Measurements from ENCODE around the gene CAV3. TPM values are rescaled to one million over a fixed set of nuclear protein-coding genes. Genes with fewer than 3 reads are reported as not detected.

CAV3 gene
- total RNA-seq, 4 donors from 2014 or later, result not detected

- Histone ChIP-seq H3K27ac (no peak overlapping the region), H3K4me3 (no peak overlapping the region)
- 0 to 6% methylated on average over 3 to 6 of the region's 13 CpGs for WGBS, 2 donors (ENCODE audit: low coverage in 1 of 2)
Measured at GRCh38 chr3:8741581-8742261, 8.1 kb downstream of the CAV3 start.

GRCh38 chr3:8743021-8743601 is 9.5 kb downstream of the CAV3 start:
- ATAC-seq, result no peak
- Histone ChIP-seq H3K27ac (no peak overlapping the region), H3K4me1 (peaks cover 0 to 8% (median 0%) of the 10 kb centered on the region in 3 donors), H3K27me3 (peaks cover 10% of the 10 kb centered on the region), H3K9me3 (no peaks in the 10 kb centered on the region), H3K36me3 (no peaks in the 10 kb centered on the region), H3K4me3 (no peak overlapping the region)
- TF ChIP-seq POLR2A (IDR thresholded peaks at IDR 0.05) (no peak), EP300 (IDR thresholded peaks at IDR 0.05) (no peak), CTCF (IDR thresholded peaks at IDR 0.05) (no peak), POLR2AphosphoS5 (IDR thresholded peaks at IDR 0.05) (no peak)
- WGBS, 2 donors (ENCODE audit: low coverage in 1 of 2), result 83 to 94% methylated on average over 4 to 6 of the region's 6 CpGs

More at GRCh38 chr3:8741581-8742261, 8.1 kb downstream of the CAV3 start:
- H3K9me3 ChIP-seq, result no peaks in the 10 kb centered on the region
- TF ChIP-seq POLR2A (IDR thresholded peaks at IDR 0.05) (no peak), EP300 (IDR thresholded peaks at IDR 0.05) (no peak), POLR2AphosphoS5 (IDR thresholded peaks at IDR 0.05) (no peak), CTCF (IDR thresholded peaks at IDR 0.05) (no peak)
- H3K36me3 ChIP-seq, result no peaks in the 10 kb centered on the region
- peaks cover 10% of the 10 kb centered on the region for H3K27me3 ChIP-seq
- peaks cover 0 to 8% (median 0%) of the 10 kb centered on the region in 3 donors for H3K4me1 ChIP-seq
- no peak for ATAC-seq

GRCh38 chr3:8743911-8744310 is 10.3 kb downstream of the CAV3 start:
- no peak overlapping the region for H3K27ac ChIP-seq
- no peak for ATAC-seq
- H3K4me3 ChIP-seq, result no peak overlapping the region
- no peaks in the 10 kb centered on the region for H3K36me3 ChIP-seq
- peaks cover 0 to 8% (median 0%) of the 10 kb centered on the region in 3 donors for H3K4me1 ChIP-seq
- WGBS, 2 donors (ENCODE audit: low coverage in 1 of 2), result 87% methylated on average over 3 of the region's 3 CpGs; no CpG with 5 or more reads in 1 of the 2 donors
- TF ChIP-seq POLR2A (IDR thresholded peaks at IDR 0.05) (no peak), POLR2AphosphoS5 (IDR thresholded peaks at IDR 0.05) (no peak), EP300 (IDR thresholded peaks at IDR 0.05) (no peak), CTCF (IDR thresholded peaks at IDR 0.05) (no peak)
- H3K9me3 ChIP-seq, result no peaks in the 10 kb centered on the region
- peaks cover 10% of the 10 kb centered on the region for H3K27me3 ChIP-seq

- Histone ChIP-seq H3K4me1 (peaks cover 0 to 8% (median 0%) of the 10 kb centered on the region in 3 donors), H3K27me3 (peaks cover 10% of the 10 kb centered on the region), H3K4me3 (no peak overlapping the region), H3K9me3 (no peaks in the 10 kb centered on the region), H3K27ac (no peak overlapping the region), H3K36me3 (no peaks in the 10 kb centered on the region)
- WGBS, 2 donors (ENCODE audit: low coverage in 1 of 2), result 76 to 97% methylated on average over 2 to 12 of the region's 25 CpGs
- no peak for ATAC-seq
- TF ChIP-seq POLR2AphosphoS5 (IDR thresholded peaks at IDR 0.05) (no peak), EP300 (IDR thresholded peaks at IDR 0.05) (no peak), POLR2A (IDR thresholded peaks at IDR 0.05) (no peak)
Measured at GRCh38 chr3:8745619-8746370, 12.2 kb downstream of the CAV3 start.

GRCh38 chr3:8746780-8747345 is 13.3 kb downstream of the CAV3 start:
- Histone ChIP-seq H3K4me1 (peaks cover 0 to under 1% (median 0%) of the 10 kb centered on the region in 3 donors), H3K9me3 (no peaks in the 10 kb centered on the region), H3K27me3 (peaks cover 10% of the 10 kb centered on the region), H3K36me3 (no peaks in the 10 kb centered on the region), H3K4me3 (no peak overlapping the region), H3K27ac (no peak overlapping the region)
- no peak for ATAC-seq
- TF ChIP-seq POLR2A (IDR thresholded peaks at IDR 0.05) (no peak), CTCF (IDR thresholded peaks at IDR 0.05) (no peak), EP300 (IDR thresholded peaks at IDR 0.05) (no peak)
- 40 to 59% methylated on average over 7 of the region's 7 CpGs for WGBS, 2 donors (ENCODE audit: low coverage in 1 of 2)
